OCI-M1 (cell line): Measurements from ENCODE around the gene PMIS2.

ENCODE experiments used
- DNase-seq: peaks from one replicate; lab custom pipeline; 2025; lab: John Stamatoyannopoulos, UW

The PMIS2 gene

DNA sequence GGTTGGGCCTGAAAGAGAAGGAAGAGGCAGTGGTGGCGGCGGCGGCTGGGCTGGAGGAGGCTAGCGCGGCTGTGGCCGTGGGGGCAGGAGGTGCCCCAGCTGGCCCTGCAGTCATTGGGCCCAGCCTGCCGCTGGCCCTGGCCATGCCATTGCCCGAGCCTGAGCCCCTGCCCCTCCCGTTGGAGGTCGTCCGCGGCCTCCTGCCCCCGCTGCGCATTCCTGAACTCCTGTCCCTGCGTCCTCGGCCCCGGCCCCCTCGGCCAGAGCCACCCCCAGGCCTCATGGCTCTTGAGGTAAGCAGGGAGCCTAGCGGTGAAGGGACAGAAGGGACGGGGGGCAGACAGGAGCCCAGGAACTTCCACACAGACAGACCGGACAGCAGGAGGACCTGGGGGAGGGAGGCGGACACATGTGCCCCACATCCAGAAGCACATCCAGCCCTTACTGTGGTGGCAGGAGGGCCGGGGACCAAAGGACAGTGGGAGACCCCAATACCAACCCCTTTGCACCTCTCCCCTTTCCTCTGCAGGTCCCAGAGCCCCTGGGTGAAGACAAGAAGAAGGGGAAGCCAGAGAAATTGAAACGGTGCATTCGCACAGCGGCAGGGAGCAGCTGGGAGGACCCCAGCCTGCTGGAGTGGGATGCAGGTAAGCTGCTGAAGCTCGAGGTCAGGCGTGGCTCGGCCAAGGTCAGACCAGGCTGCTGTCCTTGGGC lies 47.9 kb downstream of the PMIS2 start:
- DNase-seq: no peak

DNA sequence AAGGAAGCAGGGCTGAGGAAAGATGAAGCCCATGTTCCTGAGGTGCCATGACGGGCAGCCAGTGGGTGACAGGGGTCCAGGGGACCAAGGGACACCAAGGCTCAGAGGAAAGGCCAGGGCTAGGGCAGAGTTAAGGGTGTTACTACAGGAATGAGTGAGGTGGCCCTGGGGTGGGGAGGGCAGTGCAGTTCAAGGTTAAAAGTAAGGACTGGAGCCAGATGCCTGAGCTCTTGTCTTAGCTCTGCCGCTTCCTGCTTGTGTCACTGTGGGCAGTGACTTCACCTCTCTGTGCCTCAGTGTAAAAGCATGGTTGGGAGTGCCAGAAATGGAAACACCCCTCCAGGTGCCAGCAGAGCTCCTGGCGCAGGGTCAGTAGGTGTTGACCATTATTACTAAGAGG lies 50.7 kb downstream of the PMIS2 start:
- no peak for DNase-seq
